RCC 7860 (cell line): Measurements from ENCODE around the gene NUMB.

Experiments
- DNase-seq: peaks from one replicate; pipeline ENCODE4 v3.0.0-alpha.2; 2015; ENCODE audit warnings: low spot score
- FAIRE-seq: peaks from 2 replicates; lab custom pipeline; 2012; peaks lifted over from hg19 to GRCh38; lab: Jason Lieb, UNC

NUMB gene

DNA sequence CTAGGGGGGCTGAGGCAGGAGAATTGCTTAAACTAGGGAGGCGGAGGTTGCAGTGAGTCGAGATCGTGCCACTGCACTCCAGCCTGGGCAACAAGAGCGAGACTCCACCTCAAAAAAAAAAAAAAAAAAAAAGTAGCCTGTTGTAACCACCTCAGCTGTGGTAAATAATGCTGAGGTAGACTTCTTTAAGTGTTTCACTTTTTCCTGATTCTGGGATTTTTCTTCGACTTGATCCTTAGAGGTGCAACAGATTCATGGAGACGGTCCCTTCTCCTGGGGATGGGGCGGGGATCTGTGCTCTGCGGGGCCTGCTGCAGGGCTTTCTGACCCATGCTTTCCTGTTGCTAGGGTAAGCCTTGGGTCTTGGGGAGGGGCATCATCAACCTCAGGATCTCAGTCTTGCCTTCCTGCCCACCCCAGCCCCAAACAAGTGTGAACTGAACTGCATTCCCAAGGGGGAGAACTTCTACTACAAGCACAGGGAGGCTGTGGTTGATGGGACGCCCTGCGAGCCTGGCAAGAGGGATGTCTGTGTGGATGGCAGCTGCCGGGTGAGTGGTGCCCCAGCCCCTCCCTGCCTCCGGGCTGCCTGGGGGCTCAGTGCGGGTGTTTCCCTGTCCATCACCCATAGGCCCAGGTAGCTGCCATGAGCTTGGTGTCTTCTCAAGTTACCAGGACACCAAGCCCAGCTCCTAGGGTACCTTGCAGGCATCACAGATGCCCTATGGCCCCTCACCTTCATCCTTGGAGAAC, 208.6 kb downstream of the NUMB start:
- FAIRE-seq (no peak), DNase-seq (no peak)

DNA sequence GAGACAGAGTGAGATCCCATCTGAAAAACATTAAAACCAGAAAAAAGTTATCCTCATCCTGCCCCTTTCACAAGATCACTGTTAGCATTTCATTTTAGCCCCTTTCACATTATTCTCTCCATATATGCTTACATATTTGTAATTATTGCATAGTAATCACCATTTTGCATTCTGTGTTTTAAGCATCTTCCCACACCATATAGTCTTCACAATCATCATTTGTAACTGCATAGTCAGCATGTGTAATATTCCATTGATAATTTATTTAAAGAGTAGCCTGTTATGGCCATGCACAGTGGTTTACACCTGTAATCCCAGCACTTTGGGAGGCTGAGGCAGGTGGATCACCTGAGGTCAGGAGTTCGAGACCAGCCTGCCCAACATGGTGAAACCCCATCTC, 209.2 kb downstream of the NUMB start:
- DNase-seq (no peak), FAIRE-seq (no peak)

DNA sequence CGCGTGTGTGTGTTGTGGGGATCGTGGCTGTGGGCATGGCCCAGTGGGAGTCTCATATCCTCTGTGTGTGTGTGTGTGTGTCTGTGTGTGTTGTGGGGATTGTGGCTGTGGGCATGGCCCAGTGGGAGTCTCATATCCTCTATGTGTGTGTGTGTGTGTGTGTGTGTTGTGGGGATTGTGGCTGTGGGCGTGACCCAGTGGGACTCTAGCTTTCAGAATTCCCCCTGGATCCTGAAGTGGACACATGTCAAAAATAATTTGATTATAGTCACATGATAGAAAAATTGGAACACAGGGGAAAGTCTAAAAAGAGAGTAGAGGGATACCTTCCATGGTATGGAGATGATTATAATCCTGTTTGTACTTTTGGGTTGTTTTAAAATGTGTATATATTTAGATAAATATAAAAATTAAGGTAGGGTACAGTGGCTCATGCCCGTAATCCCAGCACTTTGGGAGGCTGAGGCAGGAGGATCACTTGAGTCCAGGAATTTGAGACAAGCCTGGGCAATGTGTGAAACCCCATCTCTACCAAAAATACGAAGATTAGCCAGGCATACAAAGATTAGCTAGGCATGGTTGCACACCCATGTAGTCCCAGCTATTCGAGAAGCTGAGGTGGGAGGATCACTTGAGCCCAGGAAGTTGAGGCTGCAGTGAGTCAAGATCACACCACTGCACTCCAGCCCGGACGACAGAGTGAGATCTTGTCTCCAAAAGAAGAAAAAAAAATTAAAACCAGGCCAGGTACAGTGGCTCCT, 210.1 kb downstream of the NUMB start:
- DNase-seq (peak; percentile 69), FAIRE-seq (peak; percentile 91)

DNA sequence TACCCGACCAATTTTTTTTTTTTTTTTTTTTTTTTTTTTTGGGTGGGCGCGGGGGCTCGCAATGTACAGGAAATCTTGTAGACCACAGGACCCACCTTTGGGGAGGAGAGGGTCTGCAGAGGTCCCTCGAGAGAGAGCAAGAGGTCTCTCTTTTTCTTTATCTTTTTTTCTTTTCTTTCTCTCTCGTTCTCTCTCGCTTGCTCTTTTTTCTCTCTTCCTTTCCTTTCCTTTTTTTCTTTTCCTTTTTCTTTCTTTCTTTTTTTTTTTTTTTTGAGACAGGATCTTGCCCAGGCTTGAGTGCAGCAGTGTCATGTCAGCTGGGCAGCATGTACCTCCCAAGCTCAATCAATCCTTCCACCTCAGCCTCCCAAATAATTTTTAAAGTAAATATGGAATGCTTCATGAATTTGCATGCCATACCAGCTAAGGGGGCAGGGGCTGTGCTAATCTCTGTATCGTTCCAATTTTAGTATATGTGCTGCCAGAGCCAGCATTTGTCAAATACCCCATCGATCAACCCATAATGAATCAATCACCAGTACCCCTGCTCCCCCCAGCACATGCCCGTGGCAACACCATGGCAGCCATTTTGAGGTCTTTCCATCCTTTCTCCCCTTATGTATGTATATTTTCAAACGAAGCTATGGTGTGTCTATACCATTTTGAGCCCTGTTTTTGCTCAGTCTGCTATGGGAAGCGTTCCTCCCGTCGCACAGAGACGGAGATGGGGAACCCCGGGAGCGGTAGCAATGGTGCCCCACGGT, 211.8 kb downstream of the NUMB start:
- no peak for DNase-seq
- FAIRE-seq, result no peak

DNA sequence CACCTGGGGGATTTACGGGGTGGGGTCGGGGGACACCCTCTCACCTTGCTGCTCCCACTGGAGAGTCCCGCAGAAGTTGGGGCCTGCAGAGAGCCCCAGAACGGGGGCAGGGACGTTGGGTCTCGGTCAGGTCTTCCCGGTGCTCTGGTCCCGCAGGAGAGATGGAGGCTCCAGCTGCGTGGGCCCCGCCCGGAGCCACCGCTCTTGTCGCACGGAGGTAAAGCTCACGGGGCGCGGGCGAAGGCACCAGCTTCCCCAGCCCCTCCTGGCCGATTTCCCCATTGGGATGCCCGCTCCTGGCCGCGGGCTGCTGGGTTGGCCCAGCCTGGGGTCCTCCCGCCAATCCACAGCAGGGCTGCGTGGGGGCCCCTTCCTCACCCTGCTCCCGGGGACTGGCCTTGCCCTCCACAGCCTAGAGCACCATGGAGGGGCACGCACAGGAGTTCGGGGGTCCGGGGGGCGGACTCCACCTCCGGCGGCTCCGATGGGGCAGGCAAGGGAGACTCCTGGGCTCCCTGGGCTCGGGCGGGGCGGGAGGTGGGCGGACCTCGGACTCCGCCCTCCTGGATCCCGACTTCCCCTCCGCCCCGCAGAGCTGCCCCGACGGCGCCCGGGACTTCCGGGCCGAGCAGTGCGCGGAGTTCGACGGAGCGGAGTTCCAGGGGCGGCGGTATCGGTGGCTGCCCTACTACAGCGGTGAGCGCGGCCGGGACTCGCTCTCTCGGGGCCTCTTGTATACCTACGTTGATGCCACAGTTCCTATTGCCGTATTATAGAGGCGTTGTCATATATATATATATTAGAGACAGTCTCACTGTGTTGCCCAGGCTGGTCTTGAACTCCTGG, 212.6 kb downstream of the NUMB start:
- FAIRE-seq, result no peak
- no peak for DNase-seq

DNA sequence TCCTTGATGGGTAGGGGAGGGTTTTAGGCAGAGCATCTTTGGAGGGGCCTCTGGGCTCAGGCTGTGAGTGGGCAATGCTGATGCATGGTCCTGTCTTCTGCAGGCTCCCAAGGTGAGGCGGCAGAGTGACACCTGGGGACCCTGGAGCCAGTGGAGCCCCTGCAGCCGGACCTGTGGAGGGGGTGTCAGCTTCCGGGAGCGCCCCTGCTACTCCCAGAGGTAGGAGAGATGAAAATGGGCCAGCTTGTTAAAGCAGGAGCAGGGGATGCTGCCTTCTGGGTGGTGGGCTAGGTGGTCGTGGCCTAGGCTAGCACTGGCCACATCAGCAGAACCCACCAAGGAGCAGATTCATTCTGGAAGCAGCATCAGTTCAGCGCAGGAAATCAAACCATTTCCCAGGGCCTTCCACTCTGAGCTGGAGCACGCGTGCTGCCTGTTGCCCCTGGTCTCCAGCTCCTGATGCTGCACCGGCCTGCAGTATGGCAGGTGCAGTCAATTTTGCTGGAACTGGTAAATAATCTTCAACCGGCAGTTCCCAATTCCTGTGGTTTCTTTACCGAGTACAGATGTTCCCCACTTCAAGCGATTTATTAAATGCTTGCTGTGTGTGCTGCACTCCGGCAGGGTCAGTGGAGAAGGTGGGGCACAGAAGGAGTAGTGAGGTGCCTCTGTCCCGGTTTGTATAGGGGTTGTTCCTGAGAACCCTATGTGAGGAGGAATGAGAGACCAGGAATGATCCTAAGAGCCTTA, 213.6 kb downstream of the NUMB start:
- FAIRE-seq (no peak), DNase-seq (no peak)

DNA sequence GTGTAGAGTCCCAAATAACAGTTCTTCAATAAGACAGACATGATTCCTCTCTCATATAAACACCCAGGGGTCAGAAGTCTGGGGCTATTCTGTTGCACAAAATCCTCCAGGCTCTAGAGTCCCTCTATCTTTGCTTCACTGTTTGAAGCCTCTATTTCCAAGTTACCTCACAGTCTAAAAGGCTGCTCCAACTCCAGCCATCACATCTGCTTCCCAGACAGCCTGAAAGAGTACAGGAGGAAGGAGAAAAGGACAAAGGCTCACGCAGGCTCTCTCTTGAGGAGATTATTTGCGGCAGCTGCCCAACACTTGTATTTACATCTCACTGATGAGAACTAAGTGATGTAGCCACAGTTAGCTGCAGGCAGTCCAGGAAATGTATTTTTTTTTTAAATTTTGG, 214.6 kb downstream of the NUMB start:
- no peak for FAIRE-seq
- DNase-seq, result no peak

DNA sequence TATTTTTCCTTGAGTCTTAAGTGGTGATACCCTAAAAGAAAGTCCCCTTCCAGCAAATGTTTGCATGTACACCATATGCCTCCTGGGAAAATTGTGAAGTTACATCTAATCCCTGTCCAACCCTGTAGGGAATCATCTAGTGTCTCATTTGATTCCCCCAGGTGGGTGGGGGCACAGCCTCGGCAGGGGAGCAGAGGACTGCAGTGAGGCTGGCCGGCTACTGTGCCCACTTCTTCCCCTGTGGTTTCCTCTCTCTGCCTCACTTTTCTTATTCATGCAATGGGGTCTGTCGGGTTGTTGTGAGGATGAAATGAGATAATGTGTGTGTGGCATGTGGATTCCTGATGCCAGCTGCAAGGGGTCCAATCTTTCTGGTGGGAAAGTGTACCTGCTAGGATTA, 215.0 kb downstream of the NUMB start:
- no peak for DNase-seq
- FAIRE-seq, result no peak

DNA sequence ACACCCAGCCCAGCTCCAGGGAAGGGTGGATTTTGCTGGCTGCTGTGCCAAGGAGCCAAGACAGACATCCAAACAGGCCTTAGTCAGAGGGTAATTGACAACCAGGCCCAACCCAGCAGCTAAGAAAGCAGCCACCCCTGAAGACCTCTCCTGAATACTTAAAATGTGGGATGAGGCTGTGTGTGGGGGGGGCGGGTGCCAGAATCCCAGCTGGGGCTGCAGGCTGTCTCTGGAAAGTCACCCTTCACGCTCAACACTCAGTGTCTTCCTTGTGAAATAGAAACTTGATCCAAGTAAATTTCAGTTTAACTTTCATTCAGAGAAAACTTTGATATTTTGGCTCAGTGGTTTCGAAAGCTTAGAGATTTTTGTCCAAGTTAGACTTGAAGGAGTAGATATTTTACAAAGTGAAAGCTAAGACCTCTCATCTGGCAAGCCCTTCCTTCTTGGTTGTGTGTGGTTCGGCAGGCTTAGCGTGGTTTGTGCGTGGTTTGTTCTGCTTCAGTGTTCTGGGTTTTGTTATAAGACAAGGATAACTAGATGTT, 215.9 kb downstream of the NUMB start:
- DNase-seq (peak; percentile 63), FAIRE-seq (peak; percentile 77)

DNA sequence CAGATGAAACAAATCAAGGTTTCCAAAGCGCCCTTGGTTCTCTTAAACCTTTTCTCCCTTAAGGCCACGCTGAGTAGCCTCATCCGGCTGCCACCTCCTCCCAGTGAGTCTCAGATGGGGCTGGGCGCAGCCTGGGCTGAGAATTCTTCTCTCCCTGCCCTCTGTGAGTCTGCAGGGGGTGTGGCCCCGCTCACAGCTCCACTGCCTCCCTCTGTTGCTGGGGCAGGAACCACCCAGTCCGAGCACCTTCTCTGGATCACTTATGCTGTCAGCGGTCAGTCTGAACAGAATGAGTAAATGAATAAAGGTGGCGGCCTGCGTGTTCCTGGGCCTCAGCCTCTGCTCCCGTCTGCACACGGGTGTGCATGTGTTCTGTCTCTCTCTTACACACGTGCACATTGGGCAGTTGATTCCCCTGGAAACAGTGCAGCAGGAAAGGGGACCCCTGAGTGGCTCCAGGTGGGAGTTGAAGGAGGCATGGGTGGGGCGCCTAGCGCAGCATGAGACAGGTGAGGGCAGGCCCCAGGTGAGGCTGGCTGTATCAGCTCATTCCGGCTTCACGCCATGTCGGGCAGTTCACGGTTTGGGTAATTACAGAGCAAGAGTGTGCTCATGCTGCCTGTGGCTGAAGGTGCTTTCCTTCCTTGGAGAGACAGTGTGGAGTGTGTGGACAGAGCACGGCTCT, 216.7 kb downstream of the NUMB start:
- FAIRE-seq (peak; percentile 81), DNase-seq (peak; percentile 72)

DNA sequence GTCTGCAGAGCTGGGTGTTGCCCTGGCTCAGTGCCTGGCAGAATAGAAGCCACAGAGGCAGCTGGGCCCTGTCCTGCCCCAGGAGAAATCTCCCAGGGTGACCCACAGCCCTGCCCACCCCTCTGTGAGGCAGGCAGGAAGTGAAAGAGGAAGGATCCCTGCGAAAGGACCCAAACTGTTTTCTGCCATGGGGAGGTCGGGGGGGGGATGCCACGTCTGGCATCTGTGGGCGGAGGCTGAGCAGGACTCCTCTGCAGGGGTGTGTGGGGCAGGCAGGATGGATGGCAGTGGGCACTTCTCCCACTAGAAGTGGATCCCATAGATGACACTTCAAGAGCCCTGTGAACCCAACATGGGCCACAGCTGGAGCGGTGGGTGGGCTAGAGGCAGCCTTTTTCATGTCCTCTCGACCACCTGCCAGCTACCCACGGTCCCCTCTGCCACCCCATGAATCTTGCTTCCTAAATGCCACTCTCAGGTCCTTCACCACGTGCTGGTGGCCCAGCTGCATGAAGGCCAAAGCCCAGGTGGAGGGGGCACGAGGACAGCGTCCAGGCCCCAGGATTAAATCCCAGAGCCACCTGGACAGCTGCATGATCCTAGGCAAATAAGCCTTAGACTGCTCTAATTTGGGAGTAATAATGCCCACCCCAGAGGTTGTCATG, 217.4 kb downstream of the NUMB start:
- DNase-seq (no peak), FAIRE-seq (no peak)

DNA sequence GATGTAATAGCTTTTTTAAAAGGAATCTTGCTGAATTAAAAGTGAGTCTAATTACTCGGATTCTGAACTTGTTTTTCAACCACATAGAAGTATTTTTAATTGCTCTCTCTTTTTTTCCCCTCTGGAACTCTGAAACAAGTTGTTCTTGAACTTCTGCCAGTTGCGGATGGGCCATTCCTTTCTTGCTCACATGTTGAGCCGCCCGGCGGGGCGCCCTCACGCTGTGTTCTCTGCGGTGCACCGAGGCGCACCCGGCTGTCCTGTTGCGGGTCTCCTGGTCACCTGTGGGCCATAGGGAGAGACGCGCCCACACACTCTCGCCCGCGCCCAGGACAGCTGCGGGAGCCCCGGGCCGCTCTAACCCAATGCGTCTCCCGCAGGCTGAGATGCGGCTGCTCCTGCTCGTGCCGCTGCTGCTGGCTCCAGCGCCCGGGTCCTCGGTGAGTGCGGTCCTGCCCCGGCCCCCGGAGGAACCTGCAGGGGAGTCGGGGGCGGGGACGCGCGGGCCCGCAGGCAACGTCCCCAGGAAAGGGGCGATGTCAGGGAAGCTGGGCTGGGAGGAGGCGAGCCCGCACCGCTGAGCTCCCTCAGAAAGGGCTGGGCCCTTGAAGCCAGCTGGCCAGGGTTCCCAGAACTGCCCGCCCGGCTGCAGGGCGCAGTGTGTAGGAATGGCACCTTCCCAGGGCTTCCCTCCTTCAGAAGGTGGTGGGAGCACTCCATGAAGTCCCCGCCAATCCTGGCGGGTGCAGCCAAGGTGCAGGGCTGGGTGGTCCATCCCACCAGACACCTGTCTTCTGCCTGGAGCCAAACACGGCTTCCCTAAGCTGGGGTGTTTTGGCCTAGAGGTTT, 218.7 kb downstream of the NUMB start:
- DNase-seq (no peak), FAIRE-seq (no peak)

DNA sequence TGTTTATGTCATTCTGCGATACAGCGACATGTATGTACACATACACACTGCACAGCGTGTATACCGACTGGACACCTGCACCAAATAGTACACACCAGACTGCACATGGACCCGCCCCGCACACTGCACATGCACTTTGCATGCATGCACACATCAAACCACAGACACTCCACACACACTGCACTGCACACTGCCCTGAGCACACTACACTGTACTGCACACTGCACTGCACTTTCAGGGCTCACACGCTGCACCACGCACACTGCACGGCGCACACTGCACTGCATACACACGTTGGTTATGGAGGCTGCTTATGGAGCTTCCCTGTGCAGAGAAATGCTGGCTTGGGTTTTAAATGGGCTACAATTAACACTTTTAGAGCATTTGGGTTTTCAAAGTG, 219.4 kb downstream of the NUMB start:
- no peak for DNase-seq
- no peak for FAIRE-seq

DNA sequence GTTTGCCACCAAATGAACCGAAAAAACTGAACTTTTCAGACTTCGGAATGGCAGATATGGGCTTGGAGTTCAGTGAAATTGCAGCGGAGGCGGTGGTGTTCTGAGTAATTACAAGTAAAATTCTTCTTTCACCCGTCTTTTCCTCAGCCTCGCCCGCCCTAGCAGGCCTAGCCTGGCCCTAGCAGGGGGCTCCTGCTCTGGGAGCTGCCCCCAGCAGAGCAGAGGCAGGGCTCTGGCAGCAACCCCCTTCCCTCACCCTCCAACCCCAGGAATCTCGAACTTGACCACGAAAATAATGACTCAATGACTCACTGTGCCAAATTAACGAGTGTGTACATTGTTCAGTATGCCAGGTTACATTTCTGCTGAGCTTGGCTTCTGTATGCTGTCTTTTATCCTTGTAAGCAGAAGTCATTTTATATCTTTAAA, 219.9 kb downstream of the NUMB start:
- DNase-seq, result peak; percentile 56
- peak; percentile 69 for FAIRE-seq

DNA sequence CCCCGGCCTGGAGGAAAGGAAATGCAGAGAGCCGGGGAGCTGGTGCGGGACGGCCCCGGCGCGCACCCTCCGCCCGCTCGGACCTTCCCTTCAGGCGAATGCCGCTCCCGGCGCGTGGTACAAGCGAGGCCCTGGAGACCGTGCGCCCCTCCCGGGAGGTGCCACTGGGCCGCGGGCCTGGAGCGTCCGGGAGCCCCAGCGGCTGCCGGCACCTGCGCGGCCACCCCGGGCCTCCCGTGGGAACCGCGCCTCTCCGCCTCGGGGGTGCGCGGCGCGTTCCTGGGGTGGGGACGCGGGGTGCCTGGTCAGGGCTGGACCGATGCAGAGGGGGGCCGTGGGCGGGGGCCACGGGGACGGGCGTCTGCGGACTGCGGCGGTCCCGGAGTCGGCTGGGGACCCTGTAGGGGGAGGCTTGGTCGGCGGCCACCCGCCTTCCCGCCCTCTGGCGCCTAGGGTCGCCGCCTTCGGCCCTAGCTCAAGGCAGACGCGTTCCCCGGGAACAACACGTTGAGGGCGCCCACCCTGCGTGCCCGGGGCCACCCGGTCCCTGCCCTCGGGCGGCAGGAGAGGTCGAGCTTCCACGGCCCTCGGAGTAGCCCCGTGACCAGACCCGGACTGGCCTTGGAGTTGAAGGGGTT, 220.4 kb downstream of the NUMB start:
- FAIRE-seq, result no peak
- no peak for DNase-seq

DNA sequence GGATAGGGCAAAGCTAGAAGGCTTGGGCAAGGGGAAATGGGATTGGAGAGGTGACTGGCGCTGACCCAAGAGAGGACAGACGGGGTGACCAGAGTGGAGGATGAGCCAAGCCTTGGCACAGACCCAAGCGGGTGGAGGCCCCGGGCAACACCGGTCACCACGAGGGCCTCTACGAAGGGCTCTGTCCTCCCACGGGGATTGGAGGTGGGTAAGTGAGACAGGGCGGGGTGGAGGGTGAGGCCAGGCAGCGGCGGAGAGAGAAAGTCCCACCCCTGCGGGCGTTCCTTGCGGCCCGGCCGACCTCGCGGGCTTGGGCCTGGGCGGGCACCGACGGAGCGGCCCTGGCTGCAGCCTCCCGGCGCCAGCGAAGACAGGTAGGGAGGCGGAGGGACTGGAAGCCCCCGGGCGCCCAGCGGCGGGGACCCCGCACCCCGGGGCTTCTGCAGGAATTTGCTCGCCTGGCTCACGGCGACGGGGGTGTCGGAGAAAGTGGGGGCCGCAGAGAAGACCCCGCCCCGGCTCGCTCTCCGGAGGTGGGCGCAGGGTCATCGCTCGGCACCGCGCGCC, 221.0 kb downstream of the NUMB start, which contains the start of gene PAPLN:
Gene PAPLN (plus strand): TSS at position 288 of the 567 bp plus-strand sequence. CDS start 2,273 bp downstream, outside the sequence.
- no peak for FAIRE-seq
- DNase-seq, result peak; percentile 31

DNA sequence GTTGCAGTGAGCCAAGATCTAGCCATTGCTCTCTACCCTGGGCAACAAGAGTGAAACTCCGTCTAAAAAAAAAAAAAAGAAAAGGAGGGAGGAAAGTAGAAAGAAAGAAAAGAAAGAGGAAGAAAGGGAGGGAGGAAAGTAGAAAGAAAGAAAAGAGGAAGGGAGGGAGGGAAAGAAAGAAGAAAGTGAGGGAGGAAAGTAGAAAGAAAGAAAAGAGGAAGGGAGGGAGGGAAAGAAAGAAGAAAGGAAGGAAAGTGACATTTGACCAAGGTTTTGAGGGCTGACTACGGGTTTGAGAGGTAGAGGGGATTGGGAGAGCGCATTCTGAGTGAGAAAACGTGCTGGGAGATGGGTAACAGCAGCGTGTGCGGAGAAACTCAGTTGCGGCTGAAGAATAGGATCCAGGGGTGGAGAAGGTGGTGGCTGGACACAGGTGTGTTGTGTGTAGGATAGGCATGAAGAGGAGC, 221.6 kb downstream of the NUMB start:
- DNase-seq, result no peak
- FAIRE-seq, result no peak
